ENCODE measurements around the gene PROSER3.

Gene PROSER3

GRCh38 chr19:35729021-35729420 is 29.0 kb upstream of the PROSER3 start:
- DNase-seq (ENCODE audit: low read depth): no peak

DNA sequence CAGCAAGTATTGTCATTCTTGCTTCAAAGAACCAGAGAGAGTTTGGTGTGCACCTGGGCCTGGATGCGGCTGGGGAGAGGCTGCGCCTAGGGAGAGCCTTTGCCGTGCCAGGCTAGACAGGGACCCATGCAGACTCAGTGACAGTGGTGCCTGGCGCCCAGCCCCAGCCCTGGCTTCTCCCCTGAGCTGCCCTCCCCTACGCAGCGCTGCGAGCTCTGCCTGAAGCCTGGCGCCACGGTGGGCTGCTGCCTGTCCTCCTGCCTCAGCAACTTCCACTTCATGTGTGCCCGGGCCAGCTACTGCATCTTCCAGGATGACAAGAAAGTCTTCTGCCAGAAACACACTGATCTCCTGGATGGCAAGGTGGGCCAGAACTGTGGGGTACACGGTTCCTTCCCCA is 28.2 kb upstream of the PROSER3 start:
- no peak overlapping the region for H3K4me3 ChIP-seq (ENCODE audit: low read depth, low read length)
- TF ChIP-seq, protein P1, sequence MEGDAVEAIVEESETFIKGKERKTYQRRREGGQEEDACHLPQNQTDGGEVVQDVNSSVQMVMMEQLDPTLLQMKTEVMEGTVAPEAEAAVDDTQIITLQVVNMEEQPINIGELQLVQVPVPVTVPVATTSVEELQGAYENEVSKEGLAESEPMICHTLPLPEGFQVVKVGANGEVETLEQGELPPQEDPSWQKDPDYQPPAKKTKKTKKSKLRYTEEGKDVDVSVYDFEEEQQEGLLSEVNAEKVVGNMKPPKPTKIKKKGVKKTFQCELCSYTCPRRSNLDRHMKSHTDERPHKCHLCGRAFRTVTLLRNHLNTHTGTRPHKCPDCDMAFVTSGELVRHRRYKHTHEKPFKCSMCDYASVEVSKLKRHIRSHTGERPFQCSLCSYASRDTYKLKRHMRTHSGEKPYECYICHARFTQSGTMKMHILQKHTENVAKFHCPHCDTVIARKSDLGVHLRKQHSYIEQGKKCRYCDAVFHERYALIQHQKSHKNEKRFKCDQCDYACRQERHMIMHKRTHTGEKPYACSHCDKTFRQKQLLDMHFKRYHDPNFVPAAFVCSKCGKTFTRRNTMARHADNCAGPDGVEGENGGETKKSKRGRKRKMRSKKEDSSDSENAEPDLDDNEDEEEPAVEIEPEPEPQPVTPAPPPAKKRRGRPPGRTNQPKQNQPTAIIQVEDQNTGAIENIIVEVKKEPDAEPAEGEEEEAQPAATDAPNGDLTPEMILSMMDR (IDR thresholded peaks at IDR 0.05; ENCODE audit: low read depth, low read length, missing control alignments): no peak

More at GRCh38 chr19:35729021-35729420, 29.0 kb upstream of the PROSER3 start:
- TF ChIP-seq, protein P1 (IDR thresholded peaks at IDR 0.05; ENCODE audit: low read depth, low read length, missing control alignments): no peak
- no peak overlapping the region for H3K4me3 ChIP-seq (ENCODE audit: low read depth, low read length)

GRCh38 chr19:35730326-35730725 is 27.6 kb upstream of the PROSER3 start:
- no peak for DNase-seq (ENCODE audit: low read depth)
- H3K4me3 ChIP-seq (ENCODE audit: low read depth, low read length): no peak overlapping the region
- TF ChIP-seq, protein P1 (IDR thresholded peaks at IDR 0.05; ENCODE audit: low read depth, low read length, missing control alignments): no peak

More for the DNA sequence above, 28.2 kb upstream of the PROSER3 start:
- no peak for DNase-seq (ENCODE audit: low read depth)

DNA sequence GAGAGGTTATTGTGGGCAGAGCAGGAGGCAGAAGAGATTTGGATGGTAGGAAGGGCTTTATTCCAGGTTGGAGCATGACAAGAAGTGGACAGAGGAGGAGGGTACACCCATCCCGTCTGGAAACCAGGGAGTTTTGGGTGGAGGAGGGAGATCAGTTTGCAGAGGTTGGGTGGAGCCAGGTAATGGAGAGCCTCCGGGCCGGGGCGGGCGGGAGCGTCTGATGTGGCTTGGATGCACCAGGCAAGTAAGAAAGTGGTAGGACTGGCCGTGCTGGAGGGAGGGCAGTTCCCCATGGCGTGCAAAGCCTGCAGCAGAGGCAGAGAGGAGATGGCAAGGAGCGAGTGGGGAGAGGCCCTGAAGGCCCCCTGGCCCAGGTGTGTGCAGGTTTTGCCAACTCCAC is 26.6 kb upstream of the PROSER3 start:
- TF ChIP-seq, protein P1 (IDR thresholded peaks at IDR 0.05; ENCODE audit: low read depth, low read length, missing control alignments): no peak
- no peak overlapping the region for H3K4me3 ChIP-seq (ENCODE audit: low read depth, low read length)
- no peak for DNase-seq (ENCODE audit: low read depth)

GRCh38 chr19:35731779-35732405 is 26.1 kb upstream of the PROSER3 start:
- TF ChIP-seq, protein P1 (IDR thresholded peaks at IDR 0.05; ENCODE audit: low read depth, low read length, missing control alignments): no peak
- no peak overlapping the region for H3K4me3 ChIP-seq (ENCODE audit: low read depth, low read length)
- no peak for DNase-seq (ENCODE audit: low read depth)

GRCh38 chr19:35732540-35733179 is 25.3 kb upstream of the PROSER3 start:
- TF ChIP-seq, protein P1 (IDR thresholded peaks at IDR 0.05; ENCODE audit: low read depth, low read length, missing control alignments): no peak
- no peak for DNase-seq (ENCODE audit: low read depth)
- H3K4me3 ChIP-seq (ENCODE audit: low read depth, low read length): no peak overlapping the region
